IMR-90 (cell line): ENCODE results near the gene FNDC11.

Experiments
- BHLHE40 ChIP-seq: fragments of 150-350 bp; IDR thresholded peaks from 2 replicates; pipeline ENCODE4 v1.6.1; 2016; ENCODE audit warnings: mild to moderate bottlenecking, low read depth, low read length
- CEBPB ChIP-seq: IDR thresholded peaks from 2 replicates; pipeline ENCODE4 v1.6.1; 2012; ENCODE audit warnings: low read depth, low read length, improper control_type of control experiment
- CTCF ChIP-seq: conservative IDR thresholded peaks from 2 replicates; pipeline ENCODE4 v1.5.1; 2012; ENCODE audit warnings: mild to moderate bottlenecking, low read depth, low read length, improper control_type of control experiment
- MAFK ChIP-seq: IDR thresholded peaks from 2 replicates; pipeline ENCODE4 v1.6.1; 2012; ENCODE audit warnings: low read depth, low read length, improper control_type of control experiment
- MAZ ChIP-seq: IDR thresholded peaks from 2 replicates; pipeline ENCODE4 v1.6.1; 2012; ENCODE audit warnings: low read depth, mild to moderate bottlenecking, low read length, improper control_type of control experiment, moderate library complexity, borderline replicate concordance
- MXI1 ChIP-seq: IDR thresholded peaks from 2 replicates; pipeline ENCODE4 v1.6.1; 2012; ENCODE audit warnings: low read depth, mild to moderate bottlenecking, low read length, moderate library complexity, borderline replicate concordance
- POLR2A ChIP-seq: IDR thresholded peaks from 2 replicates; pipeline ENCODE4 v1.6.1; 2012; ENCODE audit warnings: mild to moderate bottlenecking, low read depth, low read length
- RAD21 ChIP-seq: IDR thresholded peaks from 2 replicates; pipeline ENCODE4 v1.6.1; 2012; ENCODE audit warnings: low read length, improper control_type of control experiment
- RCOR1 ChIP-seq: IDR thresholded peaks from 2 replicates; pipeline ENCODE4 v1.6.1; 2012; ENCODE audit warnings: mild to moderate bottlenecking, low read length, improper control_type of control experiment; ENCODE audit not compliant: insufficient replicate concordance
- SMC3 ChIP-seq: fragments of 150-350 bp; IDR thresholded peaks from 2 replicates; pipeline ENCODE4 v1.6.1; 2016; ENCODE audit warnings: low read depth, mild to moderate bottlenecking, antibody characterized with exemption, low read length, moderate library complexity
- USF2 ChIP-seq: fragments of 150-350 bp; IDR thresholded peaks from 2 replicates; pipeline ENCODE4 v1.6.1; 2017; ENCODE audit warnings: mild to moderate bottlenecking, antibody characterized with exemption, low read length, low read depth

GRCh38 chr20:63565699-63566335, 11.9 kb downstream of the FNDC11 start:
- TF ChIP-seq CTCF: no peak
- TF ChIP-seq MAZ: no peak
- no peak for TF ChIP-seq POLR2A
- no peak for TF ChIP-seq USF2
- no peak for TF ChIP-seq MXI1
- no peak for TF ChIP-seq SMC3
- TF ChIP-seq RAD21: no peak
- TF ChIP-seq CEBPB: no peak
- TF ChIP-seq MAFK: no peak
- TF ChIP-seq RCOR1: no peak
- no peak for TF ChIP-seq BHLHE40
